Progenitor cell of endocrine pancreas (in vitro differentiated cells): ENCODE results near the gene PRPS1L1. TPM values are rescaled to one million over a fixed set of nuclear protein-coding genes. Genes with fewer than 3 reads are reported as not detected.

Experiments
- DNase-seq: peaks from one replicate; pipeline ENCODE4 v3.0.0; 2021; ENCODE audit warnings: low spot score; ENCODE audit not compliant: unreplicated experiment
- H3K27ac Mint-ChIP-seq: 2 replicates; pipeline ENCODE4 v1.8.0; 2021; ENCODE audit warnings: mild to moderate bottlenecking, moderate library complexity, mixed read lengths
- H3K27me3 Mint-ChIP-seq: 2 replicates; pipeline ENCODE4 v1.8.0; 2021; ENCODE audit warnings: mixed read lengths
- H3K36me3 Mint-ChIP-seq: 2 replicates; pipeline ENCODE4 v1.8.0; 2022; ENCODE audit warnings: mixed read lengths; ENCODE audit not compliant: insufficient read depth
- H3K4me1 Mint-ChIP-seq: 2 replicates; pipeline ENCODE4 v1.8.0; 2021; ENCODE audit warnings: low read depth, mixed read lengths
- H3K4me3 Mint-ChIP-seq: 2 replicates; pipeline ENCODE4 v1.8.0; 2021; ENCODE audit warnings: low read depth, mild to moderate bottlenecking, moderate library complexity, mixed read lengths
- H3K9me3 Mint-ChIP-seq: 2 replicates; pipeline ENCODE4 v1.8.0; 2021; ENCODE audit warnings: low read depth, mixed read lengths
- CTCF ChIP-seq: fragments of 200-600 bp; sonication (generic); IDR thresholded peaks from one replicate; pipeline ENCODE4 v1.5.0; 2021; ENCODE audit warnings: antibody characterized with exemption, mild to moderate bottlenecking; ENCODE audit not compliant: unreplicated experiment
- long read RNA-seq: library from polyadenylated mRNA; unstranded; transcript quantifications from one replicate; pipeline ENCODE4 v2.0.0, GENCODE V29; 2020
- total RNA-seq: library from RNA; stranded (reverse); gene quantifications from 2 replicates; pipeline ENCODE4 v1.2.1, GENCODE V29; 2021

The PRPS1L1 gene
- not detected in 2 replicates for total RNA-seq
- long read RNA-seq: 0 reads

GRCh38 chr7:18027628-18028027, at the start of gene PRPS1L1:
PRPS1L1 (minus strand) TSS chr7:18027846.
- Mint-ChIP-seq H3K27ac (no peak within 1 kb of the TSS), H3K27me3 (no peaks in the 10 kb centered on the region), H3K4me1 (no peaks in the 10 kb centered on the region), H3K9me3 (no peaks in the 10 kb centered on the region), H3K36me3 (no peaks in the 10 kb centered on the region), H3K4me3 (no peak within 1 kb of the TSS)
- DNase-seq: no peak
- no peak for TF ChIP-seq CTCF

- peaks cover 9% of the 10 kb centered on the region for H3K9me3 Mint-ChIP-seq
- no peak overlapping the region for H3K27ac Mint-ChIP-seq
- TF ChIP-seq CTCF: no peak
- H3K4me1 Mint-ChIP-seq: peaks cover 3% of the 10 kb centered on the region
- peaks cover under 1% of the 10 kb centered on the region for H3K36me3 Mint-ChIP-seq
- no peak for DNase-seq
- H3K4me3 Mint-ChIP-seq: no peak overlapping the region
- H3K27me3 Mint-ChIP-seq: peaks cover 13% of the 10 kb centered on the region
These were observed 48.8 kb upstream of the PRPS1L1 start for GRCh38 chr7:18076461-18076860.

GRCh38 chr7:18068745-18069144, 41.1 kb upstream of the PRPS1L1 start:
- Mint-ChIP-seq H3K27me3 (peaks cover 28% of the 10 kb centered on the region), H3K4me1 (peaks cover 20% of the 10 kb centered on the region), H3K4me3 (no peak overlapping the region), H3K36me3 (no peaks in the 10 kb centered on the region), H3K27ac (peak overlapping the region; percentile 19), H3K9me3 (no peaks in the 10 kb centered on the region)
- TF ChIP-seq CTCF: no peak
- DNase-seq: no peak

GRCh38 chr7:18064242-18064838, 36.7 kb upstream of the PRPS1L1 start:
- H3K4me3 Mint-ChIP-seq: no peak overlapping the region
- H3K9me3 Mint-ChIP-seq: no peaks in the 10 kb centered on the region
- H3K27me3 Mint-ChIP-seq: peaks cover 28% of the 10 kb centered on the region
- peak; percentile 48 for TF ChIP-seq CTCF
- no peak overlapping the region for H3K27ac Mint-ChIP-seq
- H3K4me1 Mint-ChIP-seq: peaks cover 26% of the 10 kb centered on the region
- no peak for DNase-seq
- no peaks in the 10 kb centered on the region for H3K36me3 Mint-ChIP-seq

GRCh38 chr7:18063149-18063901, 35.7 kb upstream of the PRPS1L1 start:
- Mint-ChIP-seq H3K9me3 (no peaks in the 10 kb centered on the region), H3K36me3 (no peaks in the 10 kb centered on the region), H3K27me3 (peaks cover 28% of the 10 kb centered on the region), H3K4me3 (no peak overlapping the region), H3K27ac (no peak overlapping the region), H3K4me1 (peaks cover 18% of the 10 kb centered on the region)
- TF ChIP-seq CTCF: no peak
- no peak for DNase-seq
